Mesendoderm (in vitro differentiated cells): ENCODE results near the gene CEP43.

Source experiments
- DNase-seq: peaks from one replicate; pipeline ENCODE4 v3.0.0; 2013
- H2AK5ac ChIP-seq: 2 replicates; pipeline ENCODE4 v1.6.1; 2013; ENCODE audit warnings: low read length, inconsistent platforms
- H2BK120ac ChIP-seq: 2 replicates; pipeline ENCODE4 v1.6.1; 2013; ENCODE audit warnings: low read depth, mild to moderate bottlenecking, low read length, moderate library complexity, mixed read lengths
- H2BK15ac ChIP-seq: replicated peaks from 2 replicates; pipeline ENCODE4 v1.6.1; 2013; ENCODE audit warnings: low read depth, mild to moderate bottlenecking, moderate library complexity
- H2BK5ac ChIP-seq: 2 replicates; pipeline ENCODE4 v1.6.1; 2013; ENCODE audit warnings: low read length, inconsistent platforms
- H3K18ac ChIP-seq: 2 replicates; pipeline ENCODE4 v1.6.1; 2013; ENCODE audit warnings: mild to moderate bottlenecking, low read length, mixed read lengths
- H3K23ac ChIP-seq: one replicate; pipeline ENCODE4 v1.6.1; 2013; ENCODE audit warnings: low read length
- H3K27ac ChIP-seq: 2 replicates; pipeline ENCODE4 v1.5.1; 2013; ENCODE audit warnings: low read depth, mild to moderate bottlenecking, inconsistent platforms, low read length, moderate library complexity
- H3K27me3 ChIP-seq: 2 replicates; pipeline ENCODE4 v1.6.1; 2013; ENCODE audit warnings: low read length, control low read depth, mild to moderate bottlenecking, inconsistent platforms; ENCODE audit not compliant: insufficient read depth, poor library complexity
- H3K36me3 ChIP-seq: 2 replicates; pipeline ENCODE4 v1.6.1; 2013; ENCODE audit warnings: low read length, inconsistent platforms; ENCODE audit not compliant: control insufficient read depth, insufficient read depth
- H3K4ac ChIP-seq: one replicate; pipeline ENCODE4 v1.6.1; 2013; ENCODE audit warnings: low read depth, mild to moderate bottlenecking, low read length, moderate library complexity
- H3K4me1 ChIP-seq: 2 replicates; pipeline ENCODE4 v1.6.1; 2013; ENCODE audit warnings: low read depth, low read length, inconsistent platforms; ENCODE audit not compliant: control insufficient read depth
- H3K4me2 ChIP-seq: 2 replicates; pipeline ENCODE4 v1.6.1; 2013; ENCODE audit warnings: low read length
- H3K4me3 ChIP-seq: 2 replicates; pipeline ENCODE4 v1.5.1; 2013; ENCODE audit warnings: mild to moderate bottlenecking, low read length
- H3K56ac ChIP-seq: one replicate; pipeline ENCODE4 v1.6.1; 2013; ENCODE audit warnings: low read length
- H3K79me1 ChIP-seq: 2 replicates; pipeline ENCODE4 v1.6.1; 2013; ENCODE audit warnings: low read length, inconsistent platforms
- H3K79me2 ChIP-seq: 2 replicates; pipeline ENCODE4 v1.6.1; 2013; ENCODE audit warnings: mild to moderate bottlenecking, low read length; ENCODE audit not compliant: control insufficient read depth, insufficient read depth
- H3K9ac ChIP-seq: 2 replicates; pipeline ENCODE4 v1.6.1; 2013; ENCODE audit warnings: low read length, inconsistent platforms
- H4K5ac ChIP-seq: one replicate; pipeline ENCODE4 v1.6.1; 2013; ENCODE audit warnings: low read length
- H4K8ac ChIP-seq: one replicate; pipeline ENCODE4 v1.6.1; 2013; ENCODE audit warnings: low read depth, mild to moderate bottlenecking, control low read depth, low read length, moderate library complexity
- WGBS: extraction: QIAGEN DNeasy Blood & Tissue Kit; methylation state at CpG from one replicate; pipeline ENCODE4 v1.1.7; 2013; ENCODE audit warnings: low lambda C conversion rate, missing lambda C conversion rate; ENCODE audit not compliant: insufficient coverage; ENCODE audit errors: extremely low coverage; 5-methylcytosine and 5-hydroxymethylcytosine counted together

Gene CEP43

GRCh38 chr6:166960609-166960978, 38.6 kb upstream of the CEP43 start:
- Histone ChIP-seq H3K18ac (no peak overlapping the region), H3K9ac (no peak overlapping the region), H2BK5ac (no peak overlapping the region), H3K4me1 (no peaks in the 10 kb centered on the region), H3K4me3 (no peak overlapping the region), H3K23ac (no peak overlapping the region), H3K79me1 (no peaks in the 10 kb centered on the region), H3K79me2 (no peaks in the 10 kb centered on the region), H2AK5ac (no peak overlapping the region), H2BK15ac (no peak overlapping the region), H4K5ac (no peak overlapping the region), H4K8ac (no peak overlapping the region), H3K27ac (no peak overlapping the region), H3K4me2 (no peak overlapping the region), H3K4ac (no peak overlapping the region), H3K36me3 (no peaks in the 10 kb centered on the region), H3K27me3 (no peaks in the 10 kb centered on the region), H2BK120ac (no peak overlapping the region), H3K56ac (no peak overlapping the region)
- no peak for DNase-seq
- no CpG with 5 or more reads among the region's 3 CpGs for WGBS

- H3K56ac ChIP-seq, result no peak overlapping the region
- H3K4me2 ChIP-seq, result no peak overlapping the region
Measured at GRCh38 chr6:166966268-166966667, 32.9 kb upstream of the CEP43 start.

GRCh38 chr6:166969390-166970002, 29.7 kb upstream of the CEP43 start:
- H3K18ac ChIP-seq, result no peak overlapping the region
- no peak overlapping the region for H3K4ac ChIP-seq
- no CpG with 5 or more reads among the region's 8 CpGs for WGBS
- H3K9ac ChIP-seq, result no peak overlapping the region
- H2BK15ac ChIP-seq, result no peak overlapping the region
- no peak overlapping the region for H4K5ac ChIP-seq
- no peak overlapping the region for H2BK5ac ChIP-seq
- H3K23ac ChIP-seq, result no peak overlapping the region
- H4K8ac ChIP-seq, result no peak overlapping the region
- H3K4me2 ChIP-seq, result no peak overlapping the region
- H3K4me1 ChIP-seq, result no peaks in the 10 kb centered on the region
- no peak overlapping the region for H3K4me3 ChIP-seq
- H3K27me3 ChIP-seq, result no peaks in the 10 kb centered on the region
- no peaks in the 10 kb centered on the region for H3K79me2 ChIP-seq
- H3K36me3 ChIP-seq, result no peaks in the 10 kb centered on the region
- no peak overlapping the region for H2BK120ac ChIP-seq
- H3K79me1 ChIP-seq, result no peaks in the 10 kb centered on the region
- no peak for DNase-seq
- H3K27ac ChIP-seq, result no peak overlapping the region
- H2AK5ac ChIP-seq, result no peak overlapping the region
- H3K56ac ChIP-seq, result no peak overlapping the region

More at GRCh38 chr6:166966268-166966667, 32.9 kb upstream of the CEP43 start:
- Histone ChIP-seq H3K4me3 (no peak overlapping the region), H3K27ac (no peak overlapping the region), H4K5ac (no peak overlapping the region), H2BK5ac (no peak overlapping the region), H2BK120ac (no peak overlapping the region), H3K79me2 (no peaks in the 10 kb centered on the region), H3K4ac (no peak overlapping the region), H3K23ac (no peak overlapping the region), H2BK15ac (no peak overlapping the region), H3K9ac (no peak overlapping the region), H3K18ac (no peak overlapping the region), H3K4me1 (no peaks in the 10 kb centered on the region), H2AK5ac (no peak overlapping the region), H3K79me1 (no peaks in the 10 kb centered on the region), H4K8ac (no peak overlapping the region), H3K36me3 (no peaks in the 10 kb centered on the region), H3K27me3 (no peaks in the 10 kb centered on the region)
- no CpG with 5 or more reads among the region's 2 CpGs for WGBS
- DNase-seq, result no peak

- no peak for DNase-seq
- no peak overlapping the region for H2BK120ac ChIP-seq
- H3K79me1 ChIP-seq, result no peaks in the 10 kb centered on the region
- no peak overlapping the region for H4K5ac ChIP-seq
- H3K4me1 ChIP-seq, result no peaks in the 10 kb centered on the region
- no peak overlapping the region for H3K56ac ChIP-seq
- H2BK5ac ChIP-seq, result no peak overlapping the region
- H3K79me2 ChIP-seq, result no peaks in the 10 kb centered on the region
- H3K23ac ChIP-seq, result no peak overlapping the region
- H3K18ac ChIP-seq, result no peak overlapping the region
- H3K4me3 ChIP-seq, result no peak overlapping the region
- no peak overlapping the region for H2AK5ac ChIP-seq
- H3K27me3 ChIP-seq, result no peaks in the 10 kb centered on the region
- no peak overlapping the region for H4K8ac ChIP-seq
- H3K9ac ChIP-seq, result no peak overlapping the region
- H3K36me3 ChIP-seq, result no peaks in the 10 kb centered on the region
- H2BK15ac ChIP-seq, result no peak overlapping the region
- H3K4me2 ChIP-seq, result no peak overlapping the region
- H3K27ac ChIP-seq, result no peak overlapping the region
- H3K4ac ChIP-seq, result no peak overlapping the region
Measured at GRCh38 chr6:166970091-166970490, 29.1 kb upstream of the CEP43 start.

- Histone ChIP-seq H3K27ac (no peak overlapping the region), H3K79me2 (no peaks in the 10 kb centered on the region), H3K79me1 (no peaks in the 10 kb centered on the region), H3K18ac (no peak overlapping the region), H4K8ac (no peak overlapping the region), H2BK15ac (no peak overlapping the region), H3K9ac (no peak overlapping the region), H3K4me1 (no peaks in the 10 kb centered on the region), H4K5ac (no peak overlapping the region), H3K4me3 (no peak overlapping the region), H2AK5ac (no peak overlapping the region), H2BK120ac (no peak overlapping the region), H3K36me3 (no peaks in the 10 kb centered on the region), H3K23ac (no peak overlapping the region), H3K4me2 (no peak overlapping the region), H3K4ac (no peak overlapping the region), H3K56ac (no peak overlapping the region), H2BK5ac (no peak overlapping the region), H3K27me3 (no peaks in the 10 kb centered on the region)
- no peak for DNase-seq
- WGBS, result no CpG with 5 or more reads among the region's 17 CpGs
Measured at GRCh38 chr6:166970776-166971175, 28.4 kb upstream of the CEP43 start.

GRCh38 chr6:166971271-166971670, 27.9 kb upstream of the CEP43 start:
- Histone ChIP-seq H2BK5ac (no peak overlapping the region), H2BK15ac (no peak overlapping the region), H4K8ac (no peak overlapping the region), H3K56ac (no peak overlapping the region), H3K4me2 (no peak overlapping the region), H3K27me3 (no peaks in the 10 kb centered on the region), H3K36me3 (no peaks in the 10 kb centered on the region), H3K27ac (no peak overlapping the region), H4K5ac (no peak overlapping the region), H3K79me1 (no peaks in the 10 kb centered on the region), H3K4me3 (no peak overlapping the region), H3K18ac (no peak overlapping the region), H2BK120ac (no peak overlapping the region), H3K4ac (no peak overlapping the region), H3K9ac (no peak overlapping the region), H3K4me1 (no peaks in the 10 kb centered on the region), H2AK5ac (no peak overlapping the region), H3K79me2 (no peaks in the 10 kb centered on the region), H3K23ac (no peak overlapping the region)
- no CpG with 5 or more reads among the region's 8 CpGs for WGBS
- no peak for DNase-seq
